Smooth muscle cell (in vitro differentiated cells): ENCODE results near the gene FMNL2. TPM values are rescaled to one million over a fixed set of nuclear protein-coding genes. Genes with fewer than 3 reads are reported as not detected.
"Not testable (repeated sequence)": the region's sequence is repeated elsewhere in the genome, so short reads cannot be mapped to it uniquely, and the experiment has no call there.

Experiments used
- DNase-seq: peaks from one replicate; lab custom pipeline; 2025; ENCODE audit not compliant: unreplicated experiment; lab: John Stamatoyannopoulos, UW
- H2AFZ ChIP-seq: fragments of 200-600 bp; sonication (generic); 2 replicates; pipeline ENCODE4 v1.6.0; 2016; ENCODE audit warnings: antibody characterized with exemption, low read depth, mild to moderate bottlenecking
- H3F3A ChIP-seq: fragments of 200-600 bp; sonication (generic); 2 replicates; pipeline ENCODE4 v1.6.0; 2017; ENCODE audit warnings: antibody characterized with exemption, low read depth
- H3K27ac ChIP-seq: fragments of 200-600 bp; sonication (generic); 2 replicates; pipeline ENCODE4 v1.5.1; 2016; ENCODE audit warnings: low read depth, mild to moderate bottlenecking
- H3K27me3 ChIP-seq: fragments of 200-600 bp; sonication (generic); 2 replicates; pipeline ENCODE4 v1.6.1; 2016; ENCODE audit warnings: low read depth, mild to moderate bottlenecking
- H3K36me3 ChIP-seq: fragments of 200-600 bp; sonication (generic); 2 replicates; pipeline ENCODE4 v1.5.1; 2016; ENCODE audit warnings: low read depth
- H3K4me1 ChIP-seq: fragments of 200-600 bp; sonication (generic); 2 replicates; pipeline ENCODE4 v1.5.1; 2016; ENCODE audit warnings: low read depth
- H3K4me2 ChIP-seq: fragments of 200-600 bp; sonication (generic); 2 replicates; pipeline ENCODE4 v1.6.0; 2016; ENCODE audit warnings: mild to moderate bottlenecking
- H3K4me3 ChIP-seq: fragments of 200-600 bp; sonication (generic); 2 replicates; pipeline ENCODE4 v1.5.1; 2016; ENCODE audit warnings: mild to moderate bottlenecking
- H3K79me2 ChIP-seq: fragments of 200-600 bp; sonication (generic); 2 replicates; pipeline ENCODE4 v1.6.0; 2016; ENCODE audit warnings: low read depth, mild to moderate bottlenecking
- H3K9ac ChIP-seq: fragments of 200-600 bp; sonication (generic); 2 replicates; pipeline ENCODE4 v1.6.0; 2016; ENCODE audit warnings: low read depth
- H3K9me3 ChIP-seq: fragments of 200-600 bp; sonication (generic); replicated peaks from 2 replicates; pipeline ENCODE4 v1.5.1; 2016; ENCODE audit warnings: low read depth
- H4K20me1 ChIP-seq: fragments of 200-600 bp; sonication (generic); 2 replicates; pipeline ENCODE4 v1.6.0; 2016; ENCODE audit warnings: low read depth
- CTCF ChIP-seq: fragments of 200-600 bp; sonication (generic); IDR thresholded peaks from 2 replicates; pipeline ENCODE4 v1.5.1; 2017; ENCODE audit warnings: borderline replicate concordance, mild to moderate bottlenecking, antibody characterized with exemption; ENCODE audit not compliant: insufficient read depth, poor library complexity, severe bottlenecking
- WGBS: methylation state at CpG from one replicate; pipeline ENCODE4 v1.1.7; 2016; ENCODE audit warnings: low lambda C conversion rate; 5-methylcytosine and 5-hydroxymethylcytosine counted together
- polyA plus RNA-seq: library from polyadenylated mRNA; unstranded; fragments of >200 nt; fragmentation: Nextera tagmentation; extraction: Ambion mirVana; gene quantifications from 2 replicates; pipeline ENCODE4 v1.2.1, GENCODE V29; 2016
- total RNA-seq: library from RNA; depleted of rRNA; stranded (reverse); fragments of >200 nt; gene quantifications from 2 replicates; pipeline ENCODE4 v1.2.3, GENCODE V29; 2014

The FMNL2 gene
- total and polyA plus RNA-seq, 2 experiments from 2014 or later: 7.4 to 37.3 TPM

GRCh38 chr2:152473151-152473857 is 138.3 kb downstream of the FMNL2 start:
- WGBS: 90% methylated on average over 1 of the region's 1 CpG

GRCh38 chr2:152474523-152474922 is 139.5 kb downstream of the FMNL2 start:
- not testable (repeated sequence) for H3K27ac ChIP-seq, H2AFZ ChIP-seq, H3K27me3 ChIP-seq, DNase-seq, H3K4me3 ChIP-seq, H3K9me3 ChIP-seq, H3K4me2 ChIP-seq, H3K36me3 ChIP-seq, H3K9ac ChIP-seq, H3F3A ChIP-seq
- Histone ChIP-seq H3K4me1 (peaks cover 14% of the 10 kb centered on the region), H4K20me1 (peaks cover 12% of the 10 kb centered on the region), H3K79me2 (peaks cover 72% of the 10 kb centered on the region)
- WGBS: 89% methylated on average over 5 of the region's 5 CpGs

More at GRCh38 chr2:152473151-152473857, 138.3 kb downstream of the FMNL2 start:
- no peak overlapping the region for H2AFZ ChIP-seq
- H3F3A ChIP-seq: peaks cover 5% of the 10 kb centered on the region
- H3K27ac ChIP-seq: no peak overlapping the region
- H3K4me1 ChIP-seq: peaks cover 25% of the 10 kb centered on the region
- no peaks in the 10 kb centered on the region for H3K9me3 ChIP-seq
- H3K36me3 ChIP-seq: no peaks in the 10 kb centered on the region
- H3K9ac ChIP-seq: no peak overlapping the region
- peaks cover 12% of the 10 kb centered on the region for H4K20me1 ChIP-seq
- H3K4me2 ChIP-seq: no peak overlapping the region
- H3K4me3 ChIP-seq: no peak overlapping the region
- peaks cover 64% of the 10 kb centered on the region for H3K79me2 ChIP-seq
- DNase-seq: no peak
- no peak for TF ChIP-seq CTCF
- no peaks in the 10 kb centered on the region for H3K27me3 ChIP-seq

- peaks cover 65% of the 10 kb centered on the region for H3K79me2 ChIP-seq
Measured at GRCh38 chr2:152475982-152476381, 141.0 kb downstream of the FMNL2 start.

More at GRCh38 chr2:152475982-152476381, 141.0 kb downstream of the FMNL2 start:
- H2AFZ ChIP-seq: no peak overlapping the region
- no peaks in the 10 kb centered on the region for H3K9me3 ChIP-seq
- no peak overlapping the region for H3K4me2 ChIP-seq
- H3K27me3 ChIP-seq: no peaks in the 10 kb centered on the region
- no peak overlapping the region for H3K4me3 ChIP-seq
- H3K27ac ChIP-seq: no peak overlapping the region
- H3K36me3 ChIP-seq: no peaks in the 10 kb centered on the region
- no peak overlapping the region for H3K9ac ChIP-seq
- no peak for TF ChIP-seq CTCF
- H3K4me1 ChIP-seq: peaks cover 8% of the 10 kb centered on the region
- H4K20me1 ChIP-seq: peaks cover 12% of the 10 kb centered on the region
- no peak for DNase-seq
- peaks cover 5% of the 10 kb centered on the region for H3F3A ChIP-seq
